HPDE6-E6E7 (cell line): ENCODE data around the gene EXD3.
"Not testable (repeated sequence)": the region's sequence is repeated elsewhere in the genome, so short reads cannot be mapped to it uniquely, and the experiment has no call there.

ENCODE experiments used
- DNase-seq: peaks from one replicate; pipeline ENCODE4 v3.0.0; 2011; ENCODE audit warnings: missing footprints; ENCODE audit errors: extremely low spot score

The EXD3 gene

DNA sequence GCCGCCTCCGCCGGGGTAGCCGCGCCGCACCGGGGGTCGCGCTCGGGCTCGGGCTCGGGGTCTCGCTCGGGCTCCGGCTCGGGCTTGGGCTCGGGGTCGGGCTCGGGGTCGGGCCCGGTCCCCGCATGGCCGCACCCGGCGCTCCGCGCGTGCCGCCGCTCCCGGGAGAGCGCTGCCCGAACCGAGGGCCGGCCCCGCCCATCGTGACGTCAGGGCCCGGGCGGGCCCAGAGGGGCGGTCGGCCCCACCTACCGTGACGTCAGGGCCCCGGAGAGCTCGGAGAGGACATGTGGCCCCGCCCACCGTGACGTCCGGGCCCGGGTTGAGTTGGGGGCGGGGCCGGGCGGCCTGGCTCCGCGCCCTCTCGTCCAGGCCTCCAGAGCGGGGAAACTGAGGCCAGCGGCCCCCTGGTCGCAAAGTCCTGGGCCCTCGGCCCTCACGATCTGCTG, 36.2 kb upstream of the EXD3 start, which contains the start of gene NSMF:
NSMF (minus strand) TSS at position 183 of the 449 bp plus-strand sequence. CDS start 232 bp downstream, outside the sequence.
- DNase-seq = peak; percentile 100

DNA sequence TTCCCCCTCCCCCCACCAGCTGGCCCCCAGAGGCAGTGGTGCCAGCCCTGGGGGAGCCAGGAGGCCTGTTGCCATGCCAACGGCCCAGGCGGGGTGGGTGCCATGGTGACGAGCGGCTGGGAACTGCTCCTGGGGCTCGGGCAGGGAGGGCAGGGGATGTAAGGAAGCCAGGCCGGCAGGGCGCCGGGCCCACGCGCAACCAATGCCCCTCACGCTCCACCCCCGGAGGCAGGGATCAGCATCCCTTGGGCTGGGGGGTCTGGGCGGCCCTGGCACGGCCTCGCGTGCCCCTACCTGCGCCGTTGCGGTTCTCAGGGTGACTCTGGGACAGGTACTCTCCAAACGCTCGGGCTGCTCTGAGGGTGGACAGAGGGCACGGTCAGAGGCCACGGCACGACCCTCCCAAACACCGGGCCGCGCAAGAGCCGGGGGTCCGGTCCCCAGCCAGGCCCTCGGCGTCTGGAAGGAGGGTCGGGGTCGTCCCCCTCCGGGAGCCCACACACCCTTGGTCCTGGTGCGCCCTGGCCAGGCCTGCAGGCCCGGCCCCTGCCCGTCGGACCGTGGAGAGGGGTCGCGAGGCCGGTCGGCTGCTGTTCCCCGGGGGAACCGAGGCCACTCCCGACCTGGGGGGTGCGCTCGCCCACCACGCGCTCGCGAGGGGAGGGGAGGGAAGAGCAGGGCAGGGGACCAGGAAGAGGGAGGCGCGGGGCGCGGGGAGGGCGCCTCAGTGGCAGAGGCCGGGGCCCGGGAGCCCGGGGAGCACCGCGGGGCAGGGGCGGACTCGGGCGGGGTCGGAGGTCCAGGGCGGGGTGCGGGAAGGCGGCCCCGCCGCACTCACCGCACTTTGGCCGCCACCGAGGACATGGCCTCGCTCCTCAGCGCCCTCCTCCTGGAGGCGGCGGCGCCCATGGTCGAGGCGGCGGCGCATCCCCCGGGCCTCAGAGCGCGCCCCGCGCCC, 35.5 kb upstream of the EXD3 start:
- no peak for DNase-seq

DNA sequence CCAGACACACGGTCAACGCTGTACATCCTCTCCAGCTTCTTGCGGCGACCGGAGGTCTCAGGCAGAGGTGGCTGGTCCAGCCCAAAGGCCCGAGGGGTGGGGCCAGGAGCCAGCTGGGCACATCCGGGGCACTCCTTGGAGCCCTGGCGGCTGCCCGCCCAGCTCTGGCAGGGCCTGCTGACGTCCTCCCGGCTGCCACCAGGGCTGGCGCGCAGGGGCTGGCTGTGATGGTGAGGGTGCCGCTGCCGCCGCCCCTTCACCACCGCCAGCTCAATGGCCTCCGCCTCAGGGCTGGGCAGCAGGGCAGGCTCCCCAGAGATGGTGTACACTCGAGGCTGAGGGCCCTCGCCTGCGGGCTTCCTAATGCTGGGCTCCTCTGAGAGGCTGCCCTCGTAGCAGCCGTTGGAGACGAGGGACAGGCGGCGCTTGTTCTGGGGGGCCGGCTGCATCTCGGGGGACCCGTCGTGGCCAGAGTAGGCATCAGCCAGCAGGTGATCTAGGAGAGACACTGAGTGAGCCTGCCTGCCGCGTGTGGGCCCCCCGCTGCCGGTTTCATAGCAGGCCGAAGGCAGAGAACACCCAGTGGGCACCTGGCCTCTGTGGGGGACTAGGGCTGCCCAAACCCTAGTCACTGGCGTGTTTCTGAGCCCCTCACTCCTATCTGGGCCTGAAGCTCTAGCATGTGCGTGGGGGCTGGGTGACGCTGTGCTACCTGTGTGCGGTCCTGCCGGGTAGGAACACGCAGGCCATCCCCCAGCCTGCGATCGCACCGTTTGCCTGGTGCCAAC, 34.6 kb upstream of the EXD3 start:
- DNase-seq = no peak

DNA sequence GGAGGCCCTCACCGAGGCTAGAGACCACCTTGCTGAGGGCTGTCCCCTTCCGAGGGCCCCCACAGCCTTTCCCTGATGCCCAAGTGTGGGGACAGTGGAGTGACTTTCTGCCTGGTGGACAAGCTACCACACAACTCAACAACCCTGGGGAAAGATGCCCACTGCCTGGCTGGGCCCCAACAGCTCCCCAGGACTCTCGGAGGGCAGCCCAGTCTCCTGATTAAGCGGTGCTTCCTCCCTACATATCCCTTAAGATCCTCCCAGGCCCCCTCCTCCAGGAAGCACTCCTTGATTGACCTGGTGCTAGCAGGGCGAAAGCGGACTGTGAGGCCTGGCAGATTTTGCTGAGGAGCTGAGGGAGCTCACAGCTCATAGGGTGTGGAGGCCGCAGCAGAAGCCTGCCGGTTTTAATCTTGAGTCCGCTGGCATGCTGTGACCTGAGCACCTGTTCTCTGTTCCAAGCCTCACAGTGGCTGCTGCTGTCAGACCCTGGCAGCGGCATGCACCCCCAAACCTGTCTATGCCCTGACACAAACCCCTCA, 34.0 kb upstream of the EXD3 start:
- no peak for DNase-seq

DNA sequence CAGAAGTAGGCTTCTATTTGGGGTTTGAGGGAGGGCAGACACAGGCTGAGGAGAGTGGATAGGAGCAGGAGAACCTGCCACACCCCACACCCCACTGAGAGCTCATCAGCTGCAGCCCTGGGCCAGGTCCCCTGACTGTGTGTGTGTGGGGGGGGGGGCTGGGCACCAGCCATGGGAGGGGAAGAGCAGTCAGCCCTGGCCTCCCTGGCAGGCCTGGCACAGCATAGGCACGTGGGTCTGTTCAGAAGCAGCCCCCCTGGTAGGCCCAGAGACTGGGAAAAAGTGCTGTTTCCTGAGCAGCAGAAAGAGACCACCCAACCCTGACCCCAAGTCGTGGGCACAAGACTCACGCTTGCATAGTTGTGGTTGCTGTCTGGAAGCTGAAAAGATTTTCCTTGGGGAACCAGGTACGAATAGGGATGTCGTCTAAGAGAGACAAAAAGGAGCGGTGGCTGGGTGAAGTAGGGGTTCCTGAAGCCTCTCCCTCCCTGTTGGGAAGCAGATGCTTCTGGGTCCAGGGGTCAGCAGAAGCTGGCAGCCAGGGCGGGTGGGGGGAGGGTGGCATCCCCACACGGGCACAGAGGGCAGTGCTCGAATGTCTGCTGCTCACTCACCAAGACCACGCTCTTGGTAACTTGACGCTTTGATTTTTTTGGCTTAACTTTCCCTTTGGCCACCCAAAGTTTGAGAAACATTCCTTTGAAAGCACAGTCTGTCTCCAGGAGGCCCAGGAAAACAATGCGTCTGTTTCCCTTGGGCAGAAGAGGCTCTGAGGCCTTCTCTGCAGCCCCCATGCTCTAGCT, 33.3 kb upstream of the EXD3 start:
- DNase-seq = no peak

DNA sequence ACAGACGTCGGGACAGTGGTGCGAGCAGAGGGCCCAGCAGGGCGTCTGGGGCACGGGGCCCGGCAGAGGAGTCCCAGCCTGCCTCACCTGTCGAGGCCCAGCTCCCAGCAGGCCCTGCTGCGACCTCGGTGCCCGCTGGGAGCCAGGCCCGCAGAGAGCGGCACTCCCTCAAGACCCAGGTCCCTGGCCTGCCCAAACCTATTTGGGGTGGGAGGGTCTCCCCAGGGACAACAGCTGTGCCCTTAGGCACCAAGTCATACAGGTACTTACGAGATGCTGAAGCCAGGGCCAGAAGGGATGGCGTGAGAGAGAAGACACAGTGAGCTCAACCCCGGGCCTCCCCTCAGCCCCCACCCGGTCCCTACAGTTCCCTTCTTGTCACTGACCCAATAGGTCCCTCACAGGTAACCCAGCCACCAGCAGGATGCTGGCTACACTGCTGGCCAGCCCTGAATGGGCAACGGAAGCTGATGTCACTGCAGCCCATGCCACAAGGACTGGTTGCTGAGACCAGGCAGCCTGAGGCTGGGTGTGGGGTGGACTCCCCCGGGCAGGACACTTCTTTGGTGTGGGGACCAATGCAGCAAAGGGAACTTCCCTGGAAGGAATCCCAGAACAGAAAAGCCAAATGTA, 32.5 kb upstream of the EXD3 start:
- no peak for DNase-seq

DNA sequence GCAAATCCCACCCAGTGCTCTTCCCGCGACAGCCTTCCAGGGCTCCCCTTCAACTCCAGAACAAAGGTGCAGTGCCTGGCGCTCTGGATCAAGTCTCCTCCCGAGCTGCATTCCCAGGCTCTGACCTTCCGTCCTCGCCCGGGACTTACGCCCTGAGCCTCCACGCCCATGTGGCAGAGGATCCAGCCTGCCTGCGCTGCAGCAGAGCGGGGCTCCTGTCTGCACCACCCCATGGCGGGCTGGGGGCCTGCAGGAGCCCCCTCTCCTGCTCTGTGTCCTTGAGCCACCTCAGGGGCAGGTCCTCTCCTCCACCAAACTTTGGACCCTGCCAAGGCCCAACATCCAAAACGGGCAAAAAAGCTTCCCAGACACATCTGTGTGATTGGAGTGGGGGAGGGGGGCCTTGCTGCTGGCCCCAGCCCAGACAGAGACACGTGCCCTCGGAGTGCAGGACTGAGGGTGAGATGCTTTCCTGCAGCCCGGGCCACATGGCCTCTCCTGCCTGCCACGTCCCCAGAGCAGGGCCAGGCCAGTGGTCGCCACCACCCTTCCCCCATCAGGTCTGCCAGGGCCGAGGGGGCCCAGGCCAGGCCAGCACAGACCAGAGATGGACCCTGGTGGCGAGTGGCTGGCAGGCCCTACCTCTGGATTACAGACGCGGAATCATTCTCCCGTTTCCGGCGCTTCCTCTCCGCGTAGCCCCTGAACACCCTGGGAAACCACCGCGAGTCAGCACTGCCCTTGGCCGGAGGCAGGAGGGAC, 31.8 kb upstream of the EXD3 start:
- DNase-seq = no peak

DNA sequence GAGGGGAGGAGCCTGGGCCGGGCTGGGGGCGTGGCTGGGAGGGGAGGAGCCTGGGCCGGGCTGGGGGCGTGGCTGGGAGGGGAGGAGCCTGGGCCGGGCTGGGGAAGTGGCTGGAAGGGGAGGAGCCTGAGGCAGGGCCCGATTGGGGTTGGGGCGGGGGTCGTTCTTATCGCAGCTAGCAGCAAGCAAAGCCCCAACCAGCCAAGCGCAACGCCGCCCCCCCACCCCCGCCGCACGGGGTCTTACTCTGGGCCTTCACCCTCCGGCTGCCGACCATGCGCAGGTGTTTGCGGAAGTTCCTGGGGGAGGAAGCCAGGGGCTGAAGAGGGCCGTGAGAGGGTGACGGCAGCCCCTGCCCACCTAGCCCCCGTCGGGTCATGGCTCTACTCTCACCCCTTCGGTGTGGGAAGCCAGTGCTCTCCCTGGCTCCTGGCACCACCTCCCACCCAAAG, 31.2 kb upstream of the EXD3 start:
- no peak for DNase-seq

DNA sequence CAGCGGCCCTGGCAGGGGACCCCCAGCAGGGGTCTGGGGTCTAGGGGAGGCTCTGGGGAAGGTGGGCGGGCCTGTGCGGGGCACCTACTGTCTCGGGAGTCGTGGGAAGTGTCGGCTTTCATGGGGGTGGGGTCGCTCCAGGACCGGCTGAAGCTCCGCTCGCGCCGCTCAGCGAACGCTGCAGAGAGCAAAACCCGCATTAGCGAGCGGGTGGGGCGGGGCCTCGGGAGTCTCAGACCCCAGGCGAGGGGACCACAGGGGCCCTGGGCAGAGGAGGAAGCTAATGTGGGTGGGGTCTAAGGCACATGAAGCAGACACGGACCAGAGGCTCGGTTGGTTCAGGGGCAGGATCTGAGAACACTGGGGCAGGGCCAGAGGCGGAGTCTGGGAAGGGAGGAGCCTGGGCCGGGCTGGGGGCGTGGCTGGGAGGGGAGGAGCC, 30.7 kb upstream of the EXD3 start:
- DNase-seq = no peak

DNA sequence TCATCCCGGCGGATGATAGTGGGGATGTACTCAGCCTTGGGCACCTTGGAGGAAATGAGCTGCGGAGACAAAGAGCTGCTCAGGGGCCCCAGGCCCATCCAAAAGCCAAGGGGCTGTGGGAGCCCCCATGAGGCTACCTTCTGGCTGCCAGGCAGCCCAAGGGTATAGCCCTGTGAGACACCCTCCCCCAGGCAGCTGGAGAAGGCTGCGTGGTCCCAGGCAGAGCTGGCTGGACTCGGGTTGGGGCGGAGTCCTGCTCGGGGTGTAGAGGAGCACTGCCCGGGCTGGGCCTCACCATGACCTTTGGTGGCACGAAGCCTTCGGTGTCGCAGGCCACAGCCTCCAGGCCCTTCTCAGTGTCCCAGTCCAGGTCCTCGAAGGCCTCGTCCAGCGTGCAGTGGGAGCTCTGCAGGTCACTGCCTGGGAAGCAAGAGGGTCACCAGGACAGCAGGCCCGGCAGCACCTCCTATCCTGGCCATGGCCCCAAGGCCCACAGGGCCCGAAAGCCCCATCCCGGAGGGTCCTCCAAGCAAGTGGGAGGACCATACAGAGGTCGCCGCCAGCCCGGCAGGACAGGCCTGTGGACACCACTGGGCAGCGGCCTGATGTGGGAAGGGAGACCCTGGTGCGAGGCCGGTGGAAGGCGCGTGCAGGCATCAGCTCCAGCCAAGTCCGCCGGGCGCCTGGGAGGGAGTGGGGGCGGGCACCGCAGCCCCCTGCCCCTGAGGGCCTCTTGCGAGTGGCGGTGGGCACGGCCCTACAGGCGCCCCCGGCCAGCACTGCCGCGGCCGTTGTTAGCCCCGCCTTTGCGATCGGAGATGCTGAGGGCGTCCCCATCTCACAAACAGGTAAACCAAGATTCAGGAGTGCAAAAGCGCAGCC, 30.0 kb upstream of the EXD3 start:
- DNase-seq = no peak

DNA sequence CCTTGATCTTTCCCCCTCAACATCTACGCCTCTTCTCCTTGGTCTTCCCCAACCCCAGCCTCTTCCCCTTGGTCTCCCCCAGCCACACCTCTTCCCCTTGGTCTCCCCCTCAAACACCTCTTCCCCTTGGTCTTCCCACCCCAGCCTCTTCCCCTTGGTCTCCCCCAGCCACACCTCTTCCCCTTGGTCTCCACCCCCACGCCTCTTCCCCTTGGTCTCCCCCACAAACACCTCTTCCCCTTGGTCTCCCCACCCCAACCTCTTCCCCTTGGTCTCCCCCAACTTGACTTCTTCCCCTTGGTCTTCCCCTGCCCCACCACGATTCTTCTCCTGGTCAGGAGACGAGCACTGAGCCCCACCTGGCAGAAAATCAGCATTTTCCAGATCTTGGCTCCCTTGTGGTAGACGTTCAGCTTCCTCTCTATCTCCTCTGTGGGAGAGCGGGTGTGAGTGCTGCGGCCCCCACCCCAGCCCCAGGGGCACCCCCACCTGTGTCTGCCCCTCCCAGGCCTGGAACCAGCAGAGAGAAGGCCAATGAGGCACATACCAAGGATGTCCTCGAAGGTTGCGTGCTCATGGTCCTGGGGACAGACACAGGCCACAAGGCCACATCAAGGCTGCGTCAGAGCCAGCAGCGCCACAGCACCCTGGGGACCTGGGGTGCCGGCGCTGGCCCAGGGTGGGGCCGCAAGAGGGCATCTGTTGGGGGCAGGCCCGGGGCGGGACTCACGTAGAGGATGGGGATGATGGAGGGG, 29.2 kb upstream of the EXD3 start:
- DNase-seq = no peak

DNA sequence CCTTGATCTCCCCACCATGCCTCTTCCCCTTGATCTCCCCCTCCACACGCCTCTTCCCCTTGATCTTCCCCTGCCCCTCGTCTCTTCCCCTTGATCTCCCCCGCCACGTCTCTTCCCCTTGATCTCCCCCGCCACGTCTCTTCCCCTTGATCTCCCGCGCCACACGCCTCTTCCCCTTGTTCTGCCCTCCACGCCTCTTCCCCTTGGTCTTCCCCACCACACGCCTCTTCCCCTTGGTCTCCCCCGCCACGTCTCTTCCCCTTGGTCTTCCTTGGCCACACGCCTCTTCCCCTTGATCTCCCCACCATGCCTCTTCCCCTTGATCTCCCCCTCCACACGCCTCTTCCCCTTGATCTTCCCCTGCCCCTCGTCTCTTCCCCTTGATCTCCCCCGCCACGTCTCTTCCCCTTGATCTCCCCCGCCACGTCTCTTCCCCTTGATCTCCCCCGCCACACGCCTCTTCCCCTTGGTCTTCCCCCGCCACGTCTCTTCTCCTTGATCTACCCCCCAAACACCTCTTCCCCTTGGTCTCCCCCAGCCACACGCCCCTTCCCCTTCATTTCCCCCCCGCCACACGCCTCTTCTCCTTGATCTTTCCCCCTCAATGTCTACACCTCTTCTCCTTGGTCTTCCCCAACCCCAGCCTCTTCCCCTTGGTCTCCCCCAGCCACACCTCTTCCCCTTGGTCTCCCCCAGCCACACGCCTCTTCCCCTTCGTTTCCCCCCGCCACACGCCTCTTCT, 28.5 kb upstream of the EXD3 start:
- DNase-seq = not testable (repeated sequence)

DNA sequence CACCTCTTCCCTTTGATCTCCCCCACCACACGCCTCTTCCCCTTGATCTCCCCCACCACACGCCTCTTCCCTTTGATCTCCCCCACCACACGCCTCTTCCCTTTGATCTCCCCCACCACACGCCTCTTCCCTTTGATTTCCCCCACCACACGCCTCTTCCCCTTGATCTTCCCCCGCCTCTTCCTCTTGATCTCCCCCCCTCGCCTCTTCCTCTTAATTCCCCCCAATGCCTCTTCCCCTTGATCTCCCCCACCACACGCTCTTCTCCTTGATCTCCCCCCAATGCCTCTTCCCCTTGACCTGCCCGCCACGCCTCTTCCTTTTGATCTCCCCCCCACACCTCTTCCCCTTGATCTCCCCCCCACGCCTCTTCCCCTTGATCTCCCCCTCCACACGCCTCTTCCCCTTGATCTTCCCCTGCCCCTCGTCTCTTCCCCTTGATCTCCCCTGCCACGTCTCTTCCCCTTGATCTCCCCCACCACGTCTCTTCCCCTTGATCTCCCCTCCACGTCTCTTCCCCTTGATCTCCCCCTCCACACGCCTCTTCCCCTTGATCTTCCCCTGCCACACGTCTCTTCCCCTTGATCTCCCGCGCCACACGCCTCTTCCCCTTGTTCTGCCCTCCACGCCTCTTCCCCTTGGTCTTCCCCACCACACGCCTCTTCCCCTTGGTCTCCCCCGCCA, 27.7 kb upstream of the EXD3 start:
- not testable (repeated sequence) for DNase-seq

DNA sequence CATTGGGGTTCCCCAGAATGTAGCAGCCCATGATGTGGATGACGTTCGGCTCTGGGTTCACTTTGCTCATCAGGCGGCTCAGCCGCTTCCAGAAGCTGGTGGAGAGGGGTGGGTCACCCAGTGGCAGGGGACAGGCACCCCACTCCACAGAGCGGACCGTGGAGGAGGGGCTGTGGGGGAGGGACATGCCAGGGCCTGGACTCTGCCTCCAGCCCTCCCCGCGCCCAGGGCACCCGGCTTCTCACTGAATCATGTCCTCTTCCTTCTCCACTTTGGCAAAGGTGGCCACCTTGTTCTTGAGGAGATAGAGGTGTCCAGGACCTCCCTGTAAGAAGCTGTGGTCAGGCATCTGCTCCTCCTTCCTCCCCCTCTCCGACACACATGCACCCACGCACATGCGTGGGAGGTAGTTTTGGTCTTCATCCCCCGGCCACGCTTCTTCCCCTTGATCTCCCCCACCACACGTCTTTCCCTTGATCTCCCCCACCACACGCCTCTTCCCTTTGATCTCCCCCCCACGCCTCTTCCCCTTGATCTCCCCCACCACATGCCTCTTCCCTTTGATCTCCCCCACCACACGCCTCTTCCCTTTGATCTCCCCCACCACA, 27.1 kb upstream of the EXD3 start:
- no peak for DNase-seq

DNA sequence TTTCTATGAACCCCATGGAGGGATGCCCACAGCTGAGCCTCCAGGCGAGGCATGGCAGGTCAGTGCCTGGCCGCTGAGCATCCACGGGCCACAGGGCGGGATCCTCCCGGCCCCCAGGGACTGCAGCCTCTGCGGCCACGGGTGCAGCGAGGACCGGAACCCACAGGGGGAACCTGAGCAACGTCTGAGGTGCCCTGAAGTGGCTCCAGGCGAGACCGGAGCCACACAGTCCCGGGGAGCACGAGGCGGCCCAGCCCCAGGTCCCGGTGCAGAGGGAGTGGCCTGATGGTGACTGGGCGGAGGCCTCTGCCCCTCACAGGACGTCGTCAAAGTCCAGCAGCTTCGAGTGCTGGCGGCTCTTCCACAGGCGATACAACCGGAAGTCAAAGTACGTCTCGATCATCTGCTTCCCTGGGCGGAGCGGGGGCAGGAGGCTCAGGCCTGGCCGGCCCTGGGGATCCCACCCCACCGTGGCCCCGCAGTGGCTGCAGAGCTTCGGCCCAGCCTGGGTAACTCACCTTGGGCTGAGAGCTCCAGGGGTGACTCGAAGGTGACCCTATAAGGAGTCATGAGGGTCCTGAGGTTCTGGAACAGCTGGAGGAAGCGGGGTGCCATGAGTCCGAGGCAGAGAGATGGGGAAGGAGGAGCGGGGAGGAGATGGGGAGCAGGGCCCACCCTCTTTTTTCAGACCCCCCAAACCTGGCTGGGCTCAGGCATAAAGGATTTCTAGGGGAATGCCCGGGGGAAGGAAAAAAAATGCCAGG, 26.3 kb upstream of the EXD3 start:
- no peak for DNase-seq

DNA sequence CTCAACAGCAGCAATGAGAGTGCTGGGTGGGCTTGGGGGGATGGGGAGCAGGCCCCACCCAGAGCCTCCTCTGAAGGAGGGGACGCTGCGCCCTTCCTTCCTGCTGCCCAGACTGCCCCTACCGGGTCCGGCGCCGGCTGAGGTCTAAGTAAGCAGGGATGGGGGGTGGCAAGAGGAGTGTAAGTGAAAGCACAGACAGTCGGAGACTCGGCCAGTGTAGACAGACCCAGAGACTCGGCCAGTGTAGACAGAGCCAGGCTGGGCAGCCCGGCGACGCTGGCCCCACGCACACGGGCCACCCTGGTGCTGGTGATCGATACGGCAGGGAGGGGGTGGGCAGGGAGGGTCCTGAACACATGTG, 25.6 kb upstream of the EXD3 start:
- DNase-seq = no peak
